GM12875 (cell line): Measurements from ENCODE around the gene USH2A.

ENCODE experiments used
- H3K4me3 ChIP-seq: one replicate; pipeline ENCODE4 v1.5.1; 2011; ENCODE audit warnings: low read depth, low read length, control low read depth
- TF ChIP-seq, protein P1 (sequence below): IDR thresholded peaks from 2 replicates; pipeline ENCODE4 v1.5.1; 2011; ENCODE audit warnings: low read depth, mild to moderate bottlenecking, control low read depth, inconsistent platforms, low read length, moderate library complexity, borderline replicate concordance; ENCODE audit not compliant: insufficient read depth

The USH2A gene

DNA sequence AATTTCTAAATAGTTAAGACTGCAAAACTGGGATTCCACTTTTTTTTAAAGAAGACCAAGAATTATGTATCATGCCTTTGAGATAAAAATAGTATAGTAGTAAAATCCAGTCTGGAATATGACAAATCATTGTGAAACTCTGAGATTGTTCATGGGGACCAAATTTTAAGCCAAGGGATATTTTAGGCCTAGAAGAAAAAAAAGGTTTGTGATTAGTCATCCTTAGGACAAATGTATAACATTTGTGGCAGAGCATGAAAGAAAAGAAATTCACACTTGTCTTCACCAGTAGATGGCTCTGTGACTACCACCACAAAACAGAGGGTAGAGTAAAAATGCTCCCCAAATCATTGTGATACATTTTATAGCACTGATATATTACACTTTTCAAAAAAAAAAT, 630.1 kb downstream of the USH2A start:
- TF ChIP-seq, protein P1, sequence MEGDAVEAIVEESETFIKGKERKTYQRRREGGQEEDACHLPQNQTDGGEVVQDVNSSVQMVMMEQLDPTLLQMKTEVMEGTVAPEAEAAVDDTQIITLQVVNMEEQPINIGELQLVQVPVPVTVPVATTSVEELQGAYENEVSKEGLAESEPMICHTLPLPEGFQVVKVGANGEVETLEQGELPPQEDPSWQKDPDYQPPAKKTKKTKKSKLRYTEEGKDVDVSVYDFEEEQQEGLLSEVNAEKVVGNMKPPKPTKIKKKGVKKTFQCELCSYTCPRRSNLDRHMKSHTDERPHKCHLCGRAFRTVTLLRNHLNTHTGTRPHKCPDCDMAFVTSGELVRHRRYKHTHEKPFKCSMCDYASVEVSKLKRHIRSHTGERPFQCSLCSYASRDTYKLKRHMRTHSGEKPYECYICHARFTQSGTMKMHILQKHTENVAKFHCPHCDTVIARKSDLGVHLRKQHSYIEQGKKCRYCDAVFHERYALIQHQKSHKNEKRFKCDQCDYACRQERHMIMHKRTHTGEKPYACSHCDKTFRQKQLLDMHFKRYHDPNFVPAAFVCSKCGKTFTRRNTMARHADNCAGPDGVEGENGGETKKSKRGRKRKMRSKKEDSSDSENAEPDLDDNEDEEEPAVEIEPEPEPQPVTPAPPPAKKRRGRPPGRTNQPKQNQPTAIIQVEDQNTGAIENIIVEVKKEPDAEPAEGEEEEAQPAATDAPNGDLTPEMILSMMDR: 0 out of 2 replicates have a peak, but pooled peaks have one; percentile 5
- H3K4me3 ChIP-seq: no peak overlapping the region

DNA sequence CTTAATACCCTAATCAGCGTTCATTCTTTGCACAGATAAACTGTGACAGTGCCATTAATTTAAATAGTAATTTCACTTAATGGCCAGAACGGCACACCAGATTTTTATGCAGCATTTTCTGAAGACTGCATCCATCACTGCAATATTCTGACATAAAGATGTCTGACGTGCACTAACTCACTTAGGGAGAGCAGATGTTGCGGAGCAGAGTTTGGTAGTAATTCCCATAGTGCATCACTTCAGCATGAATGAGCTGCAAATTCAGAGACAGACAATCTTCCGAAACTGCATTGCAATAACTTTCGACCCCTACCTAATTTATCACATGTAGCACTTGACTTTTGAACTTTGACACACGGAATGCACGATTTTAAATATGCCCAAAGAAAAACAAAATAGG, 630.8 kb downstream of the USH2A start:
- H3K4me3 ChIP-seq: no peak overlapping the region
- TF ChIP-seq, protein P1: no peak

DNA sequence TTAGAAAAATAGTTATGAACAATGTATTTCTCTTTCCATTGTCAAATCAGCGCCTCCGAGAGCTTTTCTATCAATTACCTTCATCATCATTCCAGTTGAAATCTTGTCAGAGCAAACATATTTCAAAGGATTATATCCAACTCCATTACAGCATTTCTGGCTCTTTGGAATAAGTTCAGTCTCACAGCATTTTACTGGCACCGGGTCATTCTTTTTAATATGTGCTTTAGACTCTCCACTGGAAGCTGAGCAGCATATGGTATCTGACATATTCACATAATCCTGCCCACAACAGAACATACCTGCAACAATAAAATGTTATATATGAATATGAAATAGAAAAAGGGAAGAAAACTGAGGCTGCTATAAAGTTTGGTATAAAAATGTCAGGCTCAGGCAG, 633.3 kb downstream of the USH2A start:
- TF ChIP-seq, protein P1: no peak

DNA sequence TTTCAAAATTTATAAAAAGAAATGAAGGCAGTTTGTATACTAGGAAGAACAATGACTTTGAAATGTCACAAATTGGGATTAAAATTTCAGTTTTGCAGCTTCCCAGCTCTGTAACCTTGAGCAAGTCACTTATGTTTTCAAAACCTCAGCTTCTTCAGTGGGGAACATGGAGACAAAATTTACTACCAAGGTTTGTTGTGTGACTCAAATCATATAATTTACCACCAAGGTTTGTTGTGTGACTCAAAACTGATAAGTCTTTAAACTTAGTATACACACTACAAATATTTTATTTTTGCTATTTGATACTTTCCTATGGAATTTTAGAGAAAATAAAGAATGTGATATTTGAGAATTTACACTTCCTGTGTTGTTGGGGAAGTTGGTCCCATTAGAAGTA, 636.3 kb downstream of the USH2A start:
- TF ChIP-seq, protein P1: no peak
- H3K4me3 ChIP-seq: no peak overlapping the region

More for the DNA sequence above, 633.3 kb downstream of the USH2A start:
- H3K4me3 ChIP-seq: no peak overlapping the region

DNA sequence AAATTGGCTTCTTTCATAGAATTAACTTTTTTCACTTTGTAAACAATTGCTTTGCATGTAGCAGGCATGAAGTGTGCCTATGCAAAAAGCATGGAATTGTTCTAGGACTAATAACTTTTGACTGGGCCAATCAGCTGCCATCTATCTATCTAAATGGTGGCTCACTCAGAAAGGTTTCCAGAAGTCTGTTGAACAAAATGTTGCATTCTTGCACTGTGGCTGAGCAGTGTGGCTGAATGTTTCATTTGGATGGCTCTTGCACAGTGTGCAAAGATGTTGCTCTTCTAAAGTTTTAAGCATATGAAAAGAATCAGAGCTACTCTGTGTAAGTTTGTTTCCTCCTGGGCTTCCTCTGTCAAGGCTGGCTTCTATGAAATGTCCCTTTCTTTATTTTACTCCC, 642.6 kb downstream of the USH2A start:
- no peak overlapping the region for H3K4me3 ChIP-seq
- TF ChIP-seq, protein P1: no peak

DNA sequence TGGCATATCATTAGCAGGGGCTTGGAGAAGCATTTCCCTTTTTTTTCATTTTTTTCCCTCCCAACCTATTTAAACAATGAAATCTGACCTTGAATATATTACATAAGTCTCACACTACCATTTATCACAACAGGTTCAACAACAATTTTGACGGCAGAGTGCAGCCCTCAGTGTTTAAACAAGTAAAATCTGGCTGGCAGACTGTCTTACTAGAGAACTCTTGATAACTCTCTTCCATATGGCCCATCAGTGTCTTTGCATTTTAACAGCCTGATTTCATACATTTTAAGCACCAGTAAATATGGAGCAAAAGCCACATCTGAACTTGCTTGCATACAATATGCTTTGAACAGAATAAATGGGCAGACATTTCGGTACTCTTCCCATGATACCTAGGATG, 643.1 kb downstream of the USH2A start:
- H3K4me3 ChIP-seq: no peak overlapping the region
- TF ChIP-seq, protein P1: no peak

DNA sequence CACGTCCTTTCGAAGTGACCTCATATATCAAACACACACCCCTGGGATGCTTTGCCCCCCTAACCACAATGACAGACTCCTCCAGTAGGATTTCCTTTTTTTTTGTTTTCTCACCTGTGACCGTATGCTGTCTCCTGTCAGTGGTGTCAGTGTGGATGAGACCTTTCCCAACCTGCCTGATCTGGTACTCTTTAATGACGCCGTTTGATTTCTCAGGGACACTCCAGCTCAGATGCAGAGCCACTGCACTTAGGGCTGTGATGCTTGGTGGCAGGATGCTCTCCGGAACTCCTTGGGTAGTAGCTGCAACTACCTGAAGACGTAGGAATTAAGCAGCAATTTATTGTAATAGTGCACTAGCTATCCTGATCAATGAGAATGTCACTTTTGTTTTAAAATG, 643.5 kb downstream of the USH2A start:
- TF ChIP-seq, protein P1: no peak

More for the DNA sequence above, 643.5 kb downstream of the USH2A start:
- H3K4me3 ChIP-seq: no peak overlapping the region
